Hepatocyte (in vitro differentiated cells): ENCODE results near the gene FAM20C. TPM values are rescaled to one million over a fixed set of nuclear protein-coding genes. Genes with fewer than 3 reads are reported as not detected.

Experiments used
- DNase-seq: peaks from one replicate; pipeline ENCODE4 v3.0.0-alpha.2; 2016; ENCODE audit warnings: low spot score
- H2AFZ ChIP-seq: fragments of 200-600 bp; sonication (generic); 2 replicates; pipeline ENCODE4 v1.6.0; 2016; ENCODE audit warnings: antibody characterized with exemption, mild to moderate bottlenecking
- H3K27ac ChIP-seq: fragments of 200-600 bp; sonication (generic); 2 replicates; pipeline ENCODE4 v1.5.1; 2016; ENCODE audit warnings: mild to moderate bottlenecking
- H3K27me3 ChIP-seq: fragments of 200-600 bp; sonication (generic); 2 replicates; pipeline ENCODE4 v1.6.1; 2016
- H3K36me3 ChIP-seq: fragments of 200-600 bp; sonication (generic); replicated peaks from 2 replicates; pipeline ENCODE4 v1.5.1; 2016; ENCODE audit warnings: low read depth; ENCODE audit not compliant: insufficient read depth
- H3K4me1 ChIP-seq: fragments of 200-600 bp; sonication (generic); 2 replicates; pipeline ENCODE4 v1.5.1; 2016; ENCODE audit warnings: mild to moderate bottlenecking, moderate library complexity; ENCODE audit not compliant: insufficient read depth
- H3K4me2 ChIP-seq: fragments of 200-600 bp; sonication (generic); 2 replicates; pipeline ENCODE4 v1.6.0; 2016
- H3K4me3 ChIP-seq: fragments of 200-600 bp; sonication (generic); 2 replicates; pipeline ENCODE4 v1.5.1; 2016; ENCODE audit warnings: mild to moderate bottlenecking
- H3K79me2 ChIP-seq: fragments of 200-600 bp; sonication (generic); 2 replicates; pipeline ENCODE4 v1.6.0; 2017; ENCODE audit warnings: mild to moderate bottlenecking
- H3K9me2 ChIP-seq: fragments of 200-600 bp; sonication (generic); replicated peaks from 2 replicates; pipeline ENCODE4 v1.6.0; 2017; ENCODE audit warnings: mild to moderate bottlenecking; ENCODE audit not compliant: insufficient read depth
- H3K9me3 ChIP-seq: fragments of 200-600 bp; sonication (generic); 2 replicates; pipeline ENCODE4 v1.5.1; 2016; ENCODE audit warnings: low read depth, mild to moderate bottlenecking
- H4K20me1 ChIP-seq: fragments of 200-600 bp; sonication (generic); 2 replicates; pipeline ENCODE4 v1.6.0; 2016; ENCODE audit warnings: mild to moderate bottlenecking; ENCODE audit not compliant: insufficient read depth, poor library complexity, severe bottlenecking
- CTCF ChIP-seq: fragments of 200-600 bp; sonication (generic); IDR thresholded peaks from 2 replicates; pipeline ENCODE4 v1.5.1; 2016; ENCODE audit warnings: antibody characterized with exemption, mild to moderate bottlenecking; ENCODE audit not compliant: poor library complexity
- EZH2 ChIP-seq: fragments of 200-600 bp; sonication (generic); IDR thresholded peaks from 2 replicates; pipeline ENCODE4 v1.6.1; 2016; ENCODE audit warnings: antibody characterized with exemption, mild to moderate bottlenecking, borderline replicate concordance
- EZH2phosphoT487 ChIP-seq: fragments of 200-600 bp; sonication (generic); IDR thresholded peaks from one replicate; pipeline ENCODE4 v1.6.1; 2018; ENCODE audit warnings: antibody characterized with exemption, mild to moderate bottlenecking, low read depth, moderate library complexity; ENCODE audit not compliant: unreplicated experiment, severe bottlenecking
- WGBS: methylation state at CpG from one replicate; pipeline ENCODE4 v1.1.6; 2016; ENCODE audit warnings: low lambda C conversion rate; ENCODE audit errors: missing lambda C conversion rate; 5-methylcytosine and 5-hydroxymethylcytosine counted together
- polyA plus RNA-seq: library from polyadenylated mRNA; unstranded; fragments of >200 nt; fragmentation: Nextera tagmentation; extraction: Ambion mirVana; gene quantifications from 2 replicates; pipeline ENCODE4 v1.2.1, GENCODE V29; 2016
- total RNA-seq: library from RNA; depleted of rRNA; stranded (reverse); fragments of >200 nt; gene quantifications from 2 replicates; pipeline ENCODE4 v1.2.3, GENCODE V29; 2014

The FAM20C gene
- total and polyA plus RNA-seq, 2 experiments from 2014 or later: 24.4 to 42.5 TPM

- TF ChIP-seq CTCF: no peak
- TF ChIP-seq EZH2phosphoT487: no peak
- TF ChIP-seq EZH2: no peak
- Histone ChIP-seq H4K20me1 (no peaks in the 10 kb centered on the region), H3K27ac (no peak overlapping the region), H3K9me2 (no peaks in the 10 kb centered on the region), H3K36me3 (no peaks in the 10 kb centered on the region), H3K27me3 (no peaks in the 10 kb centered on the region), H3K4me1 (no peaks in the 10 kb centered on the region), H3K79me2 (no peaks in the 10 kb centered on the region), H3K9me3 (no peaks in the 10 kb centered on the region), H3K4me2 (no peak overlapping the region), H2AFZ (no peak overlapping the region), H3K4me3 (no peak overlapping the region)
- no peak for DNase-seq
- 92% methylated on average over 24 of the region's 24 CpGs for WGBS
Observed at GRCh38 chr7:303884-304573, 111.7 kb downstream of the FAM20C start.

DNA sequence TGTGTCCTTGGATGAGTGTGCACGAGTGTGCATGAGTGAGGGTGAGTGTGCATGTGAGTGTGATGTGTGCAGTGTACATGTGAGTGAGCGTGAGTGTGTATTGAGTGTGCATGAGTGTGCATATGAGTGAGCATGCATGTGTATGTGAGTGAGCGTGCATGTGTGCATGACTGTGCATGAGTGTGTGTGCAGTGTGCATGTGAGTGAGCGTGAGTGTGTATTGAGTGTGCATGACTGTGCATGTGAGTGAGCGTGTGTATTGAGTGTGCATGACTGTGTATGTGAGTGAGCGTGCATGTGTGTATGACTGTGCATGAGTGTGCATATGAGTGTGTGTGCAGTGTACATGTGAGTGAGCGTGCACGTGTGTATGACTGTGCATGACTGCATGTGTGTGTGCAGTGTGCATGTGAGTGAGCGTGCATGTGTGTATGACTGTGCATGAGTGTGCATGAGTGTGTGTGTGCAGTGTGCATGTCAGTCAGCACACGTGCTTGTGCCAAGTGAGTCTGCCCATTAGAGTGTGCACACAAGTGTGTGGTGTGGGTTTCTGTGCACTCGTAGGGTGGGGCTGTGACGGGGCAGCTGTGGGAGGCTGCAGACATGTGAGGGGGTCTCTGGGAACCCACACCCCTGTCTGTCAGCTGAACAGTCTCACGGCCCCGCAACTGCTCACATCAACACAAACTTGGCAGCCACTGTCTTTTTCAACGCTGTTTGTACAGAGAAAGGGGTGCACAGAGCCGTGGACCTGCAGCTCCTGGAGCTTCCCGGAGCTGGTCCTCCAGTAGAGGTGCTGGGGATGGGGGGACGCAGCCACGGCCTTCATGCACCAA, 112.4 kb downstream of the FAM20C start:
- H3K4me3 ChIP-seq: no peak overlapping the region
- H3K36me3 ChIP-seq: no peaks in the 10 kb centered on the region
- no peaks in the 10 kb centered on the region for H3K79me2 ChIP-seq
- H3K27me3 ChIP-seq: no peaks in the 10 kb centered on the region
- no peaks in the 10 kb centered on the region for H3K4me1 ChIP-seq
- TF ChIP-seq CTCF: no peak
- no peak for TF ChIP-seq EZH2phosphoT487
- TF ChIP-seq EZH2: no peak
- no peaks in the 10 kb centered on the region for H3K9me2 ChIP-seq
- no peak overlapping the region for H3K4me2 ChIP-seq
- 93% methylated on average over 19 of the region's 19 CpGs for WGBS
- no peak overlapping the region for H2AFZ ChIP-seq
- no peak for DNase-seq
- no peaks in the 10 kb centered on the region for H4K20me1 ChIP-seq
- no peak overlapping the region for H3K27ac ChIP-seq
- no peaks in the 10 kb centered on the region for H3K9me3 ChIP-seq

DNA sequence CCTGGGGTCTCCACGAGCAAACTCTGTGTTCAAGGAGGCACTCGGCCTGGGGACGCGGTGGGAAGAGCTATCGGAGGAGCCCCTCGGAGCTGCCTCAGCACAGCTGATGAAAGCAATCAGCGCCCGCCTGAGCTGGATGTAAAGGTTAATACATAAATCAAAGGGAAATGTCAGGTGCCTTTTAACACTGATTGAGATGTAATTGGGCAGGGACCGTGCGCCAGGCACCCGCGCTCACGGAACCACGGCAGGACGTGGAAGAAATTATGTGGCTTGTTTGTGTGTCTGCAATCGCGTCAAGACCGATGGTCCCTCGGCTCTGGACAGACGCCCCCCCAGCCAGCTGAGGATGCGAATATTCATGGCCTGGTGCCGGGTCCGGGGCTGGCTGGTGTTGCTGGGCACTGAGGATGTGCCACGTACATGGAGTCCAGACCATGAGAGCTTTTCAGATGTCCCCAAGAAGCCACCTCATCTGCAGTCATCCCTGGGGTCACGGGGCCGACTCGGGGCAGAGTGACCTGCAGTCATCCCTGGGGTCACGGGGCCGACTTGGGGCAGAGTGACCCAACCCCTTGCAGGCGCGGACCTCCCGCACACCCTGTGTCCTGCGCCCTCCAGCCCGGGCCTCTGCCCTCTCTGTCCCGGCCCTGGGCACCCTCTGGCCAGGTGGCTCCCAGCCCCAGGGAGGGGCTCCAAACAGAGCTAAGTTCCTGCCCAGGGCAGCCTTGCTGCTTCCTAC, 113.2 kb downstream of the FAM20C start:
- no peaks in the 10 kb centered on the region for H3K36me3 ChIP-seq
- H3K9me3 ChIP-seq: no peaks in the 10 kb centered on the region
- TF ChIP-seq EZH2phosphoT487 (no peak), EZH2 (no peak), CTCF (no peak)
- H3K4me2 ChIP-seq: no peak overlapping the region
- no peaks in the 10 kb centered on the region for H4K20me1 ChIP-seq
- DNase-seq: no peak
- H3K4me3 ChIP-seq: no peak overlapping the region
- H2AFZ ChIP-seq: no peak overlapping the region
- no peaks in the 10 kb centered on the region for H3K9me2 ChIP-seq
- no peaks in the 10 kb centered on the region for H3K4me1 ChIP-seq
- no peaks in the 10 kb centered on the region for H3K27me3 ChIP-seq
- WGBS: 94% methylated on average over 33 of the region's 35 CpGs
- H3K27ac ChIP-seq: no peak overlapping the region
- no peaks in the 10 kb centered on the region for H3K79me2 ChIP-seq
